ENCODE results near the gene EPSTI1.

EPSTI1 gene

DNA sequence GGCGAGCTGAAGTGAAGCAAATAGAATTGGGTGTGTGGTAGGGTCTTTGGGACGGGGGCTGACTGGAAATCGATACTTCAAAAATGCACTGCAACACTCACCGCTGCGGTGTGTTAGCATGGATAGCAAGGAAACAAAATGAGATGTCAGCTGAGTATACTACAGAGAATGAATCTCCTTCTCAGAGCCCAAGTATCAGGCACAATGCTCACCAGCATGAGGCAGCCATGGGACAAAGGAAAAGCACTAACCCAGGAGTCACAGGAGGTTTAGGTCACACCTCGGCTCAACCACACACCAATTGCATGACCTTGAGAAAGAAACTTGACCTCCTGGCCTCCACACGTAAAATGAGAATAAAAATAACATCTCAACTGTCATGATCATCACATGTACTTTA is 136.6 kb downstream of the EPSTI1 start:
- no peak for TF ChIP-seq CTCF (conservative IDR thresholded peaks at IDR 0.05; ENCODE audit: low read length)
- no peak for DNase-seq (ENCODE audit: low read depth)
- no peak overlapping the region for H3K4me3 ChIP-seq (ENCODE audit: low read length)

DNA sequence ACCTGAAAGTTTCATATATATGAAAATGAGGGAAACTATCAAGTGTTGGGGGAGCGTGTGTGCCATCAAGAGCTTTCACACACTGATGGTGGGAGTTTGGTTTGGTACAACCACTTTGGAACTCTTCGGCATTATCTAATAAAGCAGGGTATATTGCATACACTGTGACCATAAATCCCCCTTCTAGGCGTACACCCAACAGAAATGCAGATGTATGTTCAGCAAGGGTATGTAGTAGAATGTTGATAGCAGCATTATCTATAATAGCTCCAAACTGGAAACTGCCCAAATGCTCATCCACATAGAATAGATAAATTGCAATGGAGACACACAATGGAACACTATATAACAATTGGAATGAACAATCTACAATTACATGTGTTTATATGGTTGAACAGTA is 139.9 kb downstream of the EPSTI1 start:
- TF ChIP-seq CTCF (conservative IDR thresholded peaks at IDR 0.05; ENCODE audit: low read length), result no peak
- DNase-seq (ENCODE audit: low read depth), result no peak
- H3K4me3 ChIP-seq (ENCODE audit: low read length), result no peak overlapping the region

GRCh38 chr13:42849200-42849599 is 142.8 kb downstream of the EPSTI1 start:
- TF ChIP-seq CTCF (conservative IDR thresholded peaks at IDR 0.05; ENCODE audit: low read length), result no peak
- no peak overlapping the region for H3K4me3 ChIP-seq (ENCODE audit: low read length)
- DNase-seq (ENCODE audit: low read depth), result no peak

- peak; percentile 94 for DNase-seq (ENCODE audit: low read depth)
- no peak for TF ChIP-seq CTCF (conservative IDR thresholded peaks at IDR 0.05; ENCODE audit: low read length)
- H3K4me3 ChIP-seq (ENCODE audit: low read length), result no peak overlapping the region
Measured at GRCh38 chr13:42847891-42848663, 144.0 kb downstream of the EPSTI1 start.

DNA sequence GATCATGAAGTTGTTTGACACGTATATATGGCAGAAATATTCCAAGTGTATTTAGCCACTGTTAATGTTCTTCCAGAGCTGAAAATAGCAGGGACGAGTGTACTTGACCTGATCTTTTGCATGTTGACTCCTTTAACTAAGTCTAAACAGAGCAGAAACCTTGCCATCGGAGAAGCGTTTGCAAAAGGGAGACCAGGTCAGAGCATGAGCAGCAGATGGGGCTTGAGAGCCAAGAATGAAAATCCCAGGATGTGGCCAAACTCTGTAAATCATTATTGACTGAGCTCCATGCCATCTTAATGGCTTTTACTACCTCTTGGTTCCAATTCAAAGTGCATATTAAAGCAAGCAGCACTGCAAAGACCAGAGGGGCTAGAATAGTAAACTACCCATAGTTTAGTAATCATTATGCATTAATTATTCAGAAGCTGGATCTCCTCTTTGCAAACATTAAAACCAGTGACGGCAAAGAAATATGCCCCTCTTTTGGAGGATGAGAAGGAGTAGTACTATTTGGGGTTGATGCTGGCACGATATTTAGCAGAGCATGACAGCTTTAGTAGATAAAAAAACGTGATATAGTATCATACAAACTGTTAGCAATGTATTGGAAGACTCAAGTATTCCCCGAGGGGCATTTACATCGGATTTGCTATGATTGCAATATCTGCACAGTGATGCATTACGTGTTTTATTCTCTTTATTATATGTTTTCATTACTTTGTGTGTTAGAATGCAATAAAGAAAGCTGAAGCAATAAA is 154.9 kb downstream of the EPSTI1 start:
- peak; percentile 74 for DNase-seq (ENCODE audit: low read depth)
- peak; percentile 47 for TF ChIP-seq CTCF (conservative IDR thresholded peaks at IDR 0.05; ENCODE audit: low read length)
- no peak overlapping the region for H3K4me3 ChIP-seq (ENCODE audit: low read length)
